ENCODE results near the gene KRT7.

GRCh38 chr12:52257074-52257551 is 24.1 kb downstream of the KRT7 start:
- no peak for TF ChIP-seq REST (IDR thresholded peaks at IDR 0.05; ENCODE audit: insufficient read depth in 1 of 2, low read depth in 2 of 2, low read length in 2 of 2)
- no peak for TF ChIP-seq POLR2AphosphoS5 (IDR thresholded peaks at IDR 0.05; ENCODE audit: low read depth, low read length)
- no peak for TF ChIP-seq TAF1 (IDR thresholded peaks at IDR 0.05; ENCODE audit: borderline replicate concordance, insufficient read depth, low read length)
